H9 (cell line): ENCODE results near the gene EML4. TPM values are rescaled to one million over a fixed set of nuclear protein-coding genes. Genes with fewer than 3 reads are reported as not detected.

Experiments
- DNase-seq: peaks from one replicate; pipeline ENCODE4 v3.0.0-alpha.2; 2017
- H2AFZ ChIP-seq: one replicate; pipeline ENCODE4 v1.6.1; 2013; ENCODE audit warnings: mild to moderate bottlenecking, low read length, control low read depth, moderate library complexity
- H2AK5ac ChIP-seq: 2 replicates; pipeline ENCODE4 v1.6.1; 2013; ENCODE audit warnings: low read length, control low read depth, mixed read lengths; ENCODE audit not compliant: insufficient read length
- H2BK120ac ChIP-seq: one replicate; pipeline ENCODE4 v1.6.1; 2013; ENCODE audit warnings: low read depth, mild to moderate bottlenecking, low read length, control low read depth, inconsistent platforms; ENCODE audit not compliant: poor library complexity, severe bottlenecking
- H2BK12ac ChIP-seq: 2 replicates; pipeline ENCODE4 v1.6.1; 2013; ENCODE audit warnings: low read length, control low read depth, mixed read lengths, low read depth; ENCODE audit not compliant: insufficient read length
- H2BK15ac ChIP-seq: 2 replicates; pipeline ENCODE4 v1.6.1; 2013; ENCODE audit warnings: low read depth, low read length, control low read depth
- H2BK20ac ChIP-seq: one replicate; pipeline ENCODE4 v1.6.1; 2013; ENCODE audit warnings: low read depth, mild to moderate bottlenecking, low read length, control low read depth, inconsistent platforms; ENCODE audit not compliant: poor library complexity, severe bottlenecking
- H2BK5ac ChIP-seq: 2 replicates; pipeline ENCODE4 v1.6.1; 2013; ENCODE audit warnings: low read length, control low read depth, mixed read lengths; ENCODE audit not compliant: insufficient read length
- H3K14ac ChIP-seq: 2 replicates; pipeline ENCODE4 v1.6.1; 2013; ENCODE audit warnings: low read length, control low read depth; ENCODE audit not compliant: insufficient read depth
- H3K18ac ChIP-seq: 2 replicates; pipeline ENCODE4 v1.6.1; 2013; ENCODE audit warnings: low read depth, mild to moderate bottlenecking, mixed read lengths, low read length, control low read depth; ENCODE audit not compliant: insufficient read length
- H3K23ac ChIP-seq: 2 replicates; pipeline ENCODE4 v1.6.1; 2013; ENCODE audit warnings: low read length, control low read depth, mixed read lengths, low read depth; ENCODE audit not compliant: insufficient read length
- H3K23me2 ChIP-seq: 2 replicates; pipeline ENCODE4 v1.6.1; 2013; ENCODE audit warnings: low read depth, mild to moderate bottlenecking, mixed read lengths, low read length, control low read depth; ENCODE audit not compliant: insufficient read length, poor library complexity, severe bottlenecking
- H3K27ac ChIP-seq: 2 replicates; pipeline ENCODE4 v1.5.1; 2013; ENCODE audit warnings: low read length, control low read depth, mixed read lengths, low read depth; ENCODE audit not compliant: insufficient read length
- H3K27me3 ChIP-seq: 2 replicates; pipeline ENCODE4 v1.6.1; 2013; ENCODE audit warnings: low read length, control low read depth, inconsistent platforms; ENCODE audit not compliant: insufficient read depth
- H3K4ac ChIP-seq: 2 replicates; pipeline ENCODE4 v1.6.1; 2013; ENCODE audit warnings: low read depth, mild to moderate bottlenecking, control low read depth, inconsistent platforms, low read length, moderate library complexity
- H3K4me1 ChIP-seq: 2 replicates; pipeline ENCODE4 v1.6.1; 2013; ENCODE audit warnings: low read length, control low read depth, inconsistent platforms; ENCODE audit not compliant: insufficient read depth
- H3K4me2 ChIP-seq: 2 replicates; pipeline ENCODE4 v1.6.1; 2013; ENCODE audit warnings: low read length, control low read depth, mixed read lengths; ENCODE audit not compliant: insufficient read length, insufficient read depth
- H3K56ac ChIP-seq: 2 replicates; pipeline ENCODE4 v1.6.1; 2013; ENCODE audit warnings: low read depth, mild to moderate bottlenecking, mixed read lengths, low read length, control low read depth; ENCODE audit not compliant: insufficient read length
- H3K79me1 ChIP-seq: 2 replicates; pipeline ENCODE4 v1.6.1; 2013; ENCODE audit warnings: low read depth, mild to moderate bottlenecking, moderate library complexity, low read length, control low read depth, inconsistent platforms; ENCODE audit not compliant: insufficient read depth, poor library complexity, severe bottlenecking
- H3K79me2 ChIP-seq: 2 replicates; pipeline ENCODE4 v1.6.1; 2013; ENCODE audit warnings: low read length, control low read depth, inconsistent platforms; ENCODE audit not compliant: insufficient read depth
- H3K9ac ChIP-seq: 2 replicates; pipeline ENCODE4 v1.6.1; 2013; ENCODE audit warnings: low read length, control low read depth, mixed read lengths; ENCODE audit not compliant: insufficient read length; ENCODE audit errors: extremely low read depth
- H3K9me3 ChIP-seq: one replicate; pipeline ENCODE4 v1.6.1; 2013; ENCODE audit warnings: low read depth, low read length, inconsistent platforms; ENCODE audit not compliant: control insufficient read depth
- H3T11ph ChIP-seq: one replicate; pipeline ENCODE4 v1.6.1; 2013; ENCODE audit warnings: mild to moderate bottlenecking, low read length, control low read depth, inconsistent platforms
- H4K20me1 ChIP-seq: one replicate; pipeline ENCODE4 v1.6.1; 2013; ENCODE audit not compliant: control insufficient read depth, insufficient read length, insufficient read depth
- H4K5ac ChIP-seq: 2 replicates; pipeline ENCODE4 v1.6.1; 2013; ENCODE audit warnings: low read depth, mild to moderate bottlenecking, mixed read lengths, low read length, control low read depth; ENCODE audit not compliant: insufficient read length
- H4K8ac ChIP-seq: replicated peaks from 2 replicates; pipeline ENCODE4 v1.6.1; 2013; ENCODE audit warnings: low read length, control low read depth, mixed read lengths, low read depth; ENCODE audit not compliant: insufficient read length
- H4K91ac ChIP-seq: 2 replicates; pipeline ENCODE4 v1.6.1; 2013; ENCODE audit warnings: low read depth, mild to moderate bottlenecking, moderate library complexity, mixed read lengths, low read length, control low read depth; ENCODE audit not compliant: insufficient read length
- H3K27ac Mint-ChIP-seq, 3 experiments: 2 replicates in 2 of 3; 3 replicates in 1 of 3; pipeline ENCODE4 v1.8.0; 2020 to 2021; ENCODE audit warnings: mixed read lengths in 3 of 3, mild to moderate bottlenecking in 1 of 3, moderate library complexity in 1 of 3
- H3K27me3 Mint-ChIP-seq: 2 replicates; pipeline ENCODE4 v1.8.0; 2021; ENCODE audit warnings: low read depth, mild to moderate bottlenecking, moderate library complexity, mixed read lengths
- H3K36me3 Mint-ChIP-seq, 3 experiments: 2 replicates in 2 of 3; 3 replicates in 1 of 3; pipeline ENCODE4 v1.8.0; 2020 to 2021; ENCODE audit warnings: low read depth in 3 of 3, mixed read lengths in 3 of 3; ENCODE audit not compliant: insufficient read depth in 1 of 3
- H3K4me1 Mint-ChIP-seq, 2 experiments: 2 replicates each; pipeline ENCODE4 v1.8.0; 2020; ENCODE audit warnings: mixed read lengths in 2 of 2
- H3K4me3 Mint-ChIP-seq, 2 experiments: 2 replicates in 1 of 2; 3 replicates in 1 of 2; pipeline ENCODE4 v1.8.0; 2020 to 2021; ENCODE audit warnings: mild to moderate bottlenecking in 2 of 2, mixed read lengths in 2 of 2, moderate library complexity in 1 of 2
- H3K9me3 Mint-ChIP-seq, 2 experiments: 2 replicates in 1 of 2; 3 replicates in 1 of 2; pipeline ENCODE4 v1.8.0; 2020; ENCODE audit warnings: mild to moderate bottlenecking in 2 of 2, mixed read lengths in 2 of 2, moderate library complexity in 1 of 2
- CTCF ChIP-seq: fragments of 200-600 bp; sonication (generic); conservative IDR thresholded peaks from 3 replicates; pipeline ENCODE4 v1.8.0; 2021; ENCODE audit warnings: antibody characterized with exemption, mild to moderate bottlenecking
- WGBS: extraction: QIAGEN DNeasy Blood & Tissue Kit; methylation state at CpG from one replicate; pipeline ENCODE4 v1.1.7; 2013; ENCODE audit warnings: missing lambda C conversion rate, low lambda C conversion rate, mixed read lengths; ENCODE audit not compliant: insufficient read length; ENCODE audit errors: extremely low coverage; 5-methylcytosine and 5-hydroxymethylcytosine counted together
- total RNA-seq: library from RNA; stranded (reverse); gene quantifications from 2 replicates; pipeline ENCODE4 v1.2.1, GENCODE V29; 2021

The EML4 gene
- total RNA-seq, 1 experiment from 2014 or later: 68.6 TPM

- TF ChIP-seq CTCF: no peak
- no peak overlapping the region for H4K8ac ChIP-seq
- peaks cover 4 to 13% of the 10 kb centered on the region in 2 experiments; a peak in 2 of 4 replicates for H3K4me1 Mint-ChIP-seq
- no peak overlapping the region for H2AK5ac ChIP-seq
- no peak overlapping the region for H2BK20ac ChIP-seq
- no peak overlapping the region for H4K91ac ChIP-seq
- H3K27me3 Mint-ChIP-seq: no peaks in the 10 kb centered on the region
- no peaks in the 10 kb centered on the region for H3K9me3 ChIP-seq
- no peaks in the 10 kb centered on the region for H4K20me1 ChIP-seq
- H3K9me3 Mint-ChIP-seq: no peaks in the 10 kb centered on the region
- no peak overlapping the region for H3K27ac ChIP-seq
- H2BK5ac ChIP-seq: no peak overlapping the region
- no peak overlapping the region for H3T11ph ChIP-seq
- no peaks in the 10 kb centered on the region for H3K79me2 ChIP-seq
- no peak overlapping the region for H2BK15ac ChIP-seq
- H3K9ac ChIP-seq: no peak overlapping the region
- no peak overlapping the region for H3K18ac ChIP-seq
- peak overlapping the region in 2 of 3 experiments; percentile 53 to 81; a peak in 3 of 7 replicates for H3K27ac Mint-ChIP-seq
- no peak for DNase-seq
- no peak overlapping the region for H2BK12ac ChIP-seq
- H3K23ac ChIP-seq: no peak overlapping the region
- H3K4ac ChIP-seq: no peak overlapping the region
- no peak overlapping the region for H3K4me3 Mint-ChIP-seq
- no peak overlapping the region for H3K14ac ChIP-seq
- no peak overlapping the region for H3K4me2 ChIP-seq
- no peaks in the 10 kb centered on the region for H3K23me2 ChIP-seq
- H3K4me1 ChIP-seq: no peaks in the 10 kb centered on the region
- no peak overlapping the region for H4K5ac ChIP-seq
- H3K79me1 ChIP-seq: no peaks in the 10 kb centered on the region
- no peak overlapping the region for H2AFZ ChIP-seq
- no peak overlapping the region for H3K56ac ChIP-seq
- WGBS: no CpG with 5 or more reads among the region's 11 CpGs
- H3K27me3 ChIP-seq: no peaks in the 10 kb centered on the region
- H3K36me3 Mint-ChIP-seq: no peaks in the 10 kb centered on the region
- H2BK120ac ChIP-seq: no peak overlapping the region
These were observed 202.7 kb downstream of the EML4 start for GRCh38 chr2:42371611-42372473.
